K562 treated with DMSO at 1 percent for 4 hours (cell line): ENCODE results near the gene ELOB. TPM values are rescaled to one million over a fixed set of nuclear protein-coding genes. Genes with fewer than 3 reads are reported as not detected.

Source experiments
- total RNA-seq: library from RNA; unstranded; fragments of 300-600 nt; gene quantifications from 2 replicates; pipeline ENCODE4 v1.2.3, GENCODE V29; 2022; ENCODE audit not compliant: insufficient read depth

Gene ELOB
- 201 and 221 TPM in 2 replicates for total RNA-seq

GRCh38 chr16:2777231-2777902 is at the start of gene ELOB:
ELOB (minus strand) TSS chr16:2777280; CDS start chr16:2777239, 41 bp downstream.

GRCh38 chr16:2816751-2817339 is 39.8 kb upstream of the ELOB start, which contains the start of gene PRSS21:
PRSS21 (plus strand) TSS chr16:2817237; CDS start chr16:2817269, 32 bp downstream.

DNA sequence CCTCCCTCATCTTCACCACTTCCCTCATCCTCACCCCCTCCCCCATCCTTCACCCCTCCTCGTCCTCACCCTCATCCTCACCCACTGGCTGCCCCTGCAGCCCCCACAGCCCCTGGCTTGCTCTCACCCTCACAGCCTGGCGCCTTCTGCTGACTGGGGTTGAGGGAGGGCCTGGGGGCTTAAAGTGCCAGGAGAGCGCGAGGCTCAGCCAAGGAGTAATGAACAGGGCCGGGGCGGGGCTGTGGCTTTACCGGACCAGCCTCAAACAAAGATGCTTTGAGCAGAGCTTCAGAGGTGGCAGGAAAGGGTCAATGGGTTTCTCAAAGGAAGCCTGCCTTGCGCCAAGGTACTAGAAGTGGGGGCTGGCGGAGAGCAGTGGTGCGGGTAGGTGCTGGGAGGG is 10.3 kb upstream of the ELOB start, which contains the start of gene PRSS33:
Gene PRSS33, minus strand, starts transcription at position 155 of the 400 bp plus-strand sequence. CDS start 1,013 bp downstream, outside the sequence.

GRCh38 chr16:2752035-2752849 is 24.8 kb downstream of the ELOB start, which contains the start of gene SRRM2:
SRRM2 (plus strand) TSS chr16:2752638; CDS start chr16:2756365, 3,727 bp downstream.

Other genes starting within 250 kb of the ELOB start
- 5.9 and 8.3 TPM in 2 replicates for gene CEMP1, start 245.9 kb downstream of the ELOB start, total RNA-seq
- gene PDPK1, start 239.3 kb downstream of the ELOB start, total RNA-seq, result 23.1 and 30.0 TPM in 2 replicates
- 55.1 and 57.0 TPM in 2 replicates for gene KCTD5, start 94.8 kb downstream of the ELOB start, total RNA-seq
- 0.61 and 1.9 TPM in 2 replicates for gene PRSS27, start 57.1 kb downstream of the ELOB start, total RNA-seq
- 145 and 244 TPM in 2 replicates for gene SRRM2, start 24.6 kb downstream of the ELOB start, total RNA-seq
- not detected in 2 replicates for gene PRSS33, start 10.3 kb upstream of the ELOB start, total RNA-seq
- not detected in 2 replicates for gene PRSS41, start 21.2 kb upstream of the ELOB start, total RNA-seq
- 95.8 and 106 TPM in 2 replicates for gene PRSS21, start 40.0 kb upstream of the ELOB start, total RNA-seq
- 1.7 TPM in 1 of 2 replicates, not detected in the other for gene ZG16B, start 53.0 kb upstream of the ELOB start, total RNA-seq
- not detected in 2 replicates for gene PRSS22, start 80.9 kb upstream of the ELOB start, total RNA-seq
- gene FLYWCH2, start 105.9 kb upstream of the ELOB start, total RNA-seq, result 45.9 and 76.3 TPM in 2 replicates
- 33.1 and 37.0 TPM in 2 replicates for gene FLYWCH1, start 134.7 kb upstream of the ELOB start, total RNA-seq
- 1.1 and 2.0 TPM in 2 replicates for gene KREMEN2, start 187.0 kb upstream of the ELOB start, total RNA-seq
- gene PAQR4, start 192.1 kb upstream of the ELOB start, total RNA-seq, result 15.4 and 15.7 TPM in 2 replicates
- gene PKMYT1, start 203.2 kb upstream of the ELOB start, total RNA-seq, result 137 and 143 TPM in 2 replicates
- 3.2 and 4.8 TPM in 2 replicates for gene CLDN9, start 235.6 kb upstream of the ELOB start, total RNA-seq
- gene CLDN6, start 240.9 kb upstream of the ELOB start, total RNA-seq, result 0.75 and 1.1 TPM in 2 replicates
- gene TNFRSF12A, start 243.1 kb upstream of the ELOB start, total RNA-seq, result 18.9 and 26.6 TPM in 2 replicates
- gene HCFC1R1, start 246.7 kb upstream of the ELOB start, total RNA-seq, result 29.9 and 38.3 TPM in 2 replicates
- gene THOC6, start 246.8 kb upstream of the ELOB start, total RNA-seq, result 53.0 and 55.1 TPM in 2 replicates